ENCODE data around the gene SLC38A8.

Gene SLC38A8

DNA sequence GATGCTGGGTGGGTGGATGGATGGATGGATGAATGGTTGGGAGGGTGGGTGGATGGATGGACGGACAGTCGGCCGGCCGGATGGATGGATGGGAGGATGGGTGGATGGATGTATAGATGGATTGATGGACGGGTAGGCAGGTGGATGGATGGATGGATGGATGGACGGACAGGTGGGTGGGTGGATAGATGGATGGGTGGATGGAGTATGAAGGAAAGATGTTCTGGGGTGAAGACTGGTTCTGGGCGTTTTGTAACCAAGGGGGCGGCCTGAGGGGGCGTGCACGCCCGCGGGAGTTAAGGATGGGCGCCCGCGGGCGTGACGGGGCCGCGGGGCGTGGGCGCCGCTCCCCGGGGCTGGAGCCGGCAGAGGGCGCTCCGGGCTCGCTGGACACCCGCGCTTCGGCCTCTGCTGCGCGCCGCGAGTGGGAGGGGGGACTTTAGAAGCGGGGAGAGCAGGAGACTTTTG lies 74.7 kb downstream of the SLC38A8 start, which contains the start of gene NECAB2:
Gene NECAB2, plus strand, starts transcription at position 407 of the 468 bp plus-strand sequence. CDS start 405 bp downstream, outside the sequence.
- no peak for DNase-seq

DNA sequence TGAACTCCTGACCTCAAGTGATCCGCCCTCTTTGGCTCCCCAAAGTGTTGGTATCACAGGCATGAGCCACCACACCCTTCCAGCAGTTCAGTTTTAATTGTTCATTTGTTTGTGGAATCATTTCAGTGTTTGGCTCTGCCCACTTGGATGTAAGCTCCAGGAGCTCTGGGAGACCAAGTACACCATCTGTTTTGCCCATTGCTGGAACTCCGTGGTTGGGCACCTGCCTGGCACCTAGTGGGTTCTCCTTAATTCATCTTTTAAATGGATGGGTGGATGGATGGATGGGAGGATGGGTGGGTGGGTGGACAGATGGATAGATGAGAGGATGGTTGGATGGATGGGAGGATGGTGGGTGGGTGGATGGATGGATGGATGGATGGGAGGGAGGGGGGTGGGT lies 75.5 kb downstream of the SLC38A8 start:
- no peak for DNase-seq

DNA sequence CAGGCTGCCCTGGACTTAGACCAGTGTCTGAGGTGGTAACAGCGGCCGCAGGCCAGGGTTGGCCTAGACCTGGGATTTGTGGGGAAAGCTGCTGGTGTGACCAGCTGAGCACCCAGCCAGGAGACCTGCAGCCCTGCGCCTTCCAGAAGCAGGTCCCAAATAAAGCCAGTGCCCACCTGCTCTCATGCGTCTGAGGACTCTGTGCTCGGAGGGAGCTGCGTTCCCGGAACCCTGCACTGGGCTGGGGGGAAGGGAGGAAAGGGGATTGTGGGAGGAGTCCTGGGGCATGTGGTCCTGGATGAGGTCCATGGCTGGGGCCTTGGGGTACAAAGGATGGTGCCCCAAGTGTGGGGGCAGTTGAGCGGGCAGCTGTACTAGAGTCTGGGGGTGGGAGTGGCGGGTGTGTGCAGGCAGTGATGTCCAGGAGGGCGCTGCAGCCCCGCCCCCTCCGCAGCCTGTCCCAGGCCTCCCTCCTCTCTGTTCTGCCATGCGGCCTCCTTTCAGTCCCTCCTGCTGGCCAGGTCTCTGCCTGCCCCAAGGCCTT lies 76.4 kb downstream of the SLC38A8 start:
- no peak for DNase-seq

DNA sequence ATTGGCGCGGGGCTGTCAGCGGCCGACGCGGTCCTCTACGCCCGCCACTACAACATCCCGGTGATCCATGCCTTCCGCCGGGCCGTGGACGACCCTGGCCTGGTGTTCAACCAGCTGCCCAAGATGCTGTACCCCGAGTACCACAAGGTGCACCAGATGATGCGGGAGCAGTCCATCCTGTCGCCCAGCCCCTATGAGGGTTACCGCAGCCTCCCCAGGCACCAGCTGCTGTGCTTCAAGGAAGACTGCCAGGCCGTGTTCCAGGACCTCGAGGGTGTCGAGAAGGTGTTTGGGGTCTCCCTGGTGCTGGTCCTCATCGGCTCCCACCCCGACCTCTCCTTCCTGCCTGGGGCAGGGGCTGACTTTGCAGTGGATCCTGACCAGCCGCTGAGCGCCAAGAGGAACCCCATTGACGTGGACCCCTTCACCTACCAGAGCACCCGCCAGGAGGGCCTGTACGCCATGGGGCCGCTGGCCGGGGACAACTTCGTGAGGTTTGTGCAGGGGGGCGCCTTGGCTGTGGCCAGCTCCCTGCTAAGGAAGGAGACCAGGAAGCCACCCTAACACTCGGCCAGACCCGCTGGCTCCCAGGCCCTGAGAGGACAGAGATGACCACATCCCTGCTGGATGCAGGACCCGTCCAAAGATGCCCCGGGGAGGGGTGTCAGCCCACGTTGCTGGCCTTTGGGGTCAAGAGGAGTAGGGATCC lies 77.0 kb downstream of the SLC38A8 start:
- DNase-seq: no peak

DNA sequence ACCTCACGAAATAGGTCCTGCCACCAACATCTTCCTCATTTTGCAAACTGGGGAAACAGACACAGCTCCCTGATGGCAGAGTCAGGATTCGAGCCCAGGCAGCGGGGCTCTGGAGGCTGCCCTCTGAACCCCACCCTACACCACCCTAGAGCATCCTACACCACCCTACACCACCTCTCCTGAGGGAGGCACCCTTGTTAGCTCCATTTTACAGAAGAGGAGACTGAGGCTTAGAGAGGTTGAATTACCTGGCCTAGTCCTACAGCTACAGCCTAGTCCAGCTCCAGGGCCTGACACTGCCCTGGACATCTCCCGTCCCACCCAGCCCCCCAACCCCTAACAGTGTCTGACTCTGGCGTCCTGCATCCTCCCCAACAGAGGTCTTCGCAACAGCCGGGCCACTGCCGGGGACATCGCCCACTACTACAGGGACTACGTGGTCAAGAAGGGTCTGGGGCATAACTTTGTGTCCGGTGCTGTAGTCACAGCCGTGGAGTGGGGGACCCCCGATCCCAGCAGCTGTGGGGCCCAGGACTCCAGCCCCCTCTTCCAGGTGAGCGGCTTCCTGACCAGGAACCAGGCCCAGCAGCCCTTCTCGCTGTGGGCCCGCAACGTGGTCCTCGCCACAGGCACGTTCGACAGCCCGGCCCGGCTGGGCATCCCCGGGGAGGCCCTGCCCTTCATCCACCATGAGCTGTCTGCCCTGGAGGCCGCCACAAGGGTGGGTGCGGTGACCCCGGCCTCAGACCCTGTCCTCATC lies 77.7 kb downstream of the SLC38A8 start:
- DNase-seq: no peak

DNA sequence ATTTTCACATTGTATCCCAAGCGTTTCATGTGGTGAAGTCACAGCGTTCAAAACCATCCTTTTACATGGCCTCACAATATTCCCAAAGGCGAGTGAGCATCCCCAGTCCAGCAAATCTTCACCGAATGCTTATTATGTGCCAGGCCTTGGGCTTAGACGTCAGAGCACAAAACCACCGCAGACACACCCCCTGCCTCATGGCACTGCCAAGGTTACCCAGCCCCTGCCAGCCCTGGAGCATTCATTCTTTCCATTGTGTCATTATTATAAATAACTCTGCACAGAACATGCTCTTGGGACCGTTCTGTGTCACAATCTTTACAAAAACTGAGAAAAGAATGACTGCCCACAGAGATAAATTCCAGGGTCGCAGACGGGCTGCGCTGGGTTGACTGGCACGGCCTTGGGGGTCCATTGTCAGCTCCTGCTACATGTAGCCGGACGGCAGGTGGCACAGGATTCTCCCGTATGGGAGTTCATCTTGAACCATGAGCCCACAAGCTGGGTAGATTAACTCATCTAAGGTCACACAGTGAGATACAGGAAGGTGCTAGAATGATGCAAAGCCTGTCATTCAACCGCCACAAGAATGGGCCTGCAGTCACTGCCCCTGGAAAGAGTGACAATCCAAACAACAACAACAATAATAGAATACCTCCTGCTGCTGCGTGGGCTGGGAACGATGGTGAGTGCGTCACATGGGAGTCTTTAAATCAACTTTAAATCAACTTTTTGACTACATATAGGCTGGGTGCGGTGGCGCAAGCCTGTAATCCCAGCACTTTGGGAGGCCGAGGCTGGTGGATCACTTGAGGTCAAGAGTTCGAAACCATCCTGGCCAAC lies 79.1 kb downstream of the SLC38A8 start:
- DNase-seq: no peak

DNA sequence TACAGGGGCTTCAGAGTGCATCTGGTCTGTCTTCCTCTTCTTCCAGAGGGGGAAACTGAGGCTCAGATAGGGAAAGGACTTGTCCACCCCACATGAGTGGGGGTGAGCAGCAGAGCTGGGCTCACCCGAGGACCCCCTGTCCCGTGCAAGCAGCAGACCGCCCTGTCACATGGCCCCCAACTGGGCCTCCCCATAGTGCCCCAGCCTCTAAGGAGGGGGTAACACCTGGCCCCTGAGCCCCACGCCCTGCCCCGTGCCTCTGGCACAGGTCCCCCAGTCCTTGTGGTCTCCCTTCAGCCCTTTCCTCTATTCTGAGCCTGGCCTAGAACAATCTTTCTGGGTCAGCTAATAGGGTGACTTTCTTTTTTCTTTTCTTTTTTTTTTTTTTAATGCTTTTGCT lies 81.0 kb downstream of the SLC38A8 start:
- DNase-seq: no peak

DNA sequence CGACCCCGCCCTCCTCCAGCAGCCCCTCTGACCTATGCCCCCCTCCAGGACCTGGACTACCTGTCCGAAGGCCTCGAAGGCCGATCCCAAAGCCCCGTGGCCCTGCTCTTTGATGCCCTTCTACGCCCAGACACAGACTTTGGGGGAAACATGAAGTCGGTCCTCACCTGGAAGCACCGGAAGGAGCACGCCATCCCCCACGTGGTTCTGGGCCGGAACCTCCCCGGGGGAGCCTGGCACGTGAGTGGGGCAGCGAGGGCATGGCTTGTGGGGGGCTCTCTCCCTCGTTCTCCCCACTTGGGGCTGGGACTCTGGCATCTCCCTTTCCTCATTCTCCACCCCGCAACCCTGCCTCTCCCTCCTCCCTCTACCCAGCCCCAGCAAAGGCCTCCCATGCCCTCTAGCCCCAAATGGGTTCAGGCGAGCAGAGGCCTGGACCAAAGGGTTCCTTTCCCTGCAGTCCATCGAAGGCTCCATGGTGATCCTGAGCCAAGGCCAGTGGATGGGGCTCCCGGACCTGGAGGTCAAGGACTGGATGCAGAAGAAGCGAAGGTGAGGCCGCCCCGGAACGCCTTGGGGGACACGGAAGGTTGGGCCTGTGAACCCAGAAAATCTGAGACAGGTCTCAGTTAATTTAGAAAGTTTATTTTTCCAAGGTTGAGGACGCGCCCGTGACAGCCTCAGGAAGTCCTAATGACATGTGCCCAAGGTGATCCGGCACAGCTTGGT lies 81.9 kb downstream of the SLC38A8 start:
- DNase-seq: no peak
